T-cell (primary cell): Measurements from ENCODE around the gene TMEM131L. TPM values are rescaled to one million over a fixed set of nuclear protein-coding genes. Genes with fewer than 3 reads are reported as not detected.

Experiments used
- ATAC-seq, 4 experiments: fragments of 200-7000 bp in 3 of 4; fragments of 150-1000 bp in 1 of 4; cut with Tn5 transposase; replicated peaks in 1 of 4; 1 replicate in 3 of 4; 2 replicates in 1 of 4; pipeline ENCODE4 v1.10.0; 2021; ENCODE audit warnings: moderate library complexity in 3 of 4, mild to moderate bottlenecking in 2 of 4, moderate number of reproducible peaks in 1 of 4
- CTCF ChIA-PET, 2 donors: fragments of 300-600 bp; sonication (Branson Sonifier 250); formaldehyde crosslinking; loops; one replicate each; lab custom pipeline; 2022; ENCODE audit warnings: antibody characterized with exemption in 2 of 2; lab: Charles Lee
- POLR2A ChIA-PET, 2 donors: fragments of 300-600 bp; sonication (Branson Sonifier 250); formaldehyde crosslinking; loops; one replicate each; lab custom pipeline; 2022; ENCODE audit warnings: antibody characterized with exemption in 2 of 2; lab: Charles Lee
- DNase-seq, 35 experiments: peaks; one replicate each; pipeline versions ENCODE4 v3.0.0 to v3.0.0-alpha.2; 2013 to 2023
- H3K27ac ChIP-seq: one replicate; pipeline ENCODE4 v1.5.1; 2013; ENCODE audit warnings: low read length
- H3K27me3 ChIP-seq, 2 experiments: replicated peaks in 1 of 2; 1 replicate in 1 of 2; 2 replicates in 1 of 2; pipeline versions ENCODE4 v1.6.1 to v1.7.0; 2013; ENCODE audit warnings: low read length in 1 of 2, mixed read lengths in 1 of 2; ENCODE audit not compliant: control insufficient read depth in 2 of 2, insufficient read depth in 2 of 2; ENCODE audit errors: extremely low read depth in 1 of 2
- H3K36me3 ChIP-seq, 2 donors: 1 replicate in 1 of 2; 2 replicates in 1 of 2; pipeline versions ENCODE4 v1.6.1 to v1.7.0; 2013; ENCODE audit warnings: low read length in 1 of 2; ENCODE audit not compliant: control insufficient read depth in 2 of 2, insufficient read depth in 1 of 2; ENCODE audit errors: extremely low read depth in 1 of 2
- H3K4me1 ChIP-seq, 2 experiments: 1 replicate in 1 of 2; 2 replicates in 1 of 2; pipeline versions ENCODE4 v1.6.1 to v1.7.0; 2013; ENCODE audit warnings: low read length in 2 of 2, mixed read lengths in 1 of 2; ENCODE audit not compliant: insufficient read depth in 2 of 2, control insufficient read depth in 1 of 2; ENCODE audit errors: extremely low read depth in 1 of 2
- H3K4me3 ChIP-seq, 2 donors: 1 replicate in 1 of 2; 2 replicates in 1 of 2; pipeline versions ENCODE4 v1.5.1 to v1.7.0; 2013; ENCODE audit warnings: mild to moderate bottlenecking in 2 of 2, low read length in 1 of 2, moderate library complexity in 1 of 2; ENCODE audit not compliant: control insufficient read depth in 1 of 2; ENCODE audit errors: extremely low read depth in 1 of 2
- H3K9me3 ChIP-seq: 2 replicates; pipeline ENCODE4 v1.7.0; 2013
- H3K27ac Mint-ChIP-seq, 2 donors: one replicate each; pipeline ENCODE4 v1.8.0; 2020 to 2021; ENCODE audit warnings: mild to moderate bottlenecking in 2 of 2, mixed read lengths in 2 of 2
- H3K27me3 Mint-ChIP-seq, 2 donors: one replicate each; pipeline ENCODE4 v1.8.0; 2021 to 2022; ENCODE audit warnings: mixed read lengths in 2 of 2
- H3K36me3 Mint-ChIP-seq: one replicate; pipeline ENCODE4 v1.8.0; 2021; ENCODE audit warnings: mixed read lengths
- H3K4me1 Mint-ChIP-seq, 3 donors: one replicate each; pipeline ENCODE4 v1.8.0; 2020 to 2022; ENCODE audit warnings: mixed read lengths in 3 of 3, mild to moderate bottlenecking in 1 of 3
- H3K4me3 Mint-ChIP-seq, 3 donors: one replicate each; pipeline ENCODE4 v1.8.0; 2020 to 2022; ENCODE audit warnings: mild to moderate bottlenecking in 3 of 3, mixed read lengths in 3 of 3, moderate library complexity in 3 of 3
- H3K9me3 Mint-ChIP-seq, 3 donors: one replicate each; pipeline ENCODE4 v1.8.0; 2020 to 2022; ENCODE audit warnings: mixed read lengths in 3 of 3
- WGBS: methylation state at CpG from one replicate; pipeline ENCODE4 v1.1.5; 2013; ENCODE audit warnings: missing lambda C conversion rate; ENCODE audit not compliant: insufficient coverage; 5-methylcytosine and 5-hydroxymethylcytosine counted together
- total RNA-seq, 35 experiments: library from RNA in 6 of 35; stranded (reverse) in 6 of 35; fragments of 120-200 nt in 1 of 35; gene quantifications; one replicate each; pipeline versions ENCODE4 v1.2.1 to v1.2.4 and lab custom pipeline; 2013 to 2026

TMEM131L gene
- total RNA-seq, 5 donors from 2014 or later (not counting 1 experiment from before 2014, with no cell fraction given) = 60.7 to 115 (median 72.6) TPM

DNA sequence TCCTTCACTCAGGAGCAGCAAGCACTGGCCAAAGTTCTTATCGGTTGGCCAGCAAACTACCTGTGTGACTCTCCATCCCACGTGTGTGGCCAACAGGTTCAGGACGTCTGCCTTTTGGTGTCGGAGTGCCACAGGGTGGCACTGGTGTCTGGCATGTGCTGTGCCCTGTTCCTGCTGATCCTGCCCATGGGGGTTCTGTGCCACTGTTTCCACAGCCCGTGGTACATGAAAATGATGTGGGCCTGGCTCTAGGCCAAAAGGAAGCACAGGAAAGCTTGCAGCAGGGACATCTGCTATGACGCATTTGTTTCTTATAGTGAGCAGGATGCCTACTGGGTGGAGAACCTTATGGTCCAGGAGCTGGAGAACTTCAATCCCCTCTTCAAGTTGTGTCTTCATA is 213.3 kb downstream of the TMEM131L start:
- Mint-ChIP-seq H3K4me1 (peaks cover 8 to 9% (median 8%) of the 10 kb centered on the region in 3 donors), H3K4me3 (no peak overlapping the region), H3K27ac (no peak overlapping the region), H3K27me3 (peaks cover 19 to 20% of the 10 kb centered on the region in 2 donors), H3K9me3 (peaks cover 8 to 23% (median 19%) of the 10 kb centered on the region in 3 donors), H3K36me3 (peaks cover 15% of the 10 kb centered on the region)
- no peaks in the 10 kb centered on the region for H3K36me3 ChIP-seq
- ATAC-seq (no peak), DNase-seq (no peak)
- H3K9me3 ChIP-seq = no peaks in the 10 kb centered on the region
- no peak overlapping the region for H3K27ac ChIP-seq
- H3K4me1 ChIP-seq = peaks cover 0 to 11% of the 10 kb centered on the region in 2 experiments
- ChIA-PET POLR2A (no interaction called here), CTCF (no interaction called here)
- no peak overlapping the region for H3K4me3 ChIP-seq
- WGBS = 72% methylated on average over 5 of the region's 6 CpGs
- H3K27me3 ChIP-seq = peaks cover 0 to 22% of the 10 kb centered on the region in 2 experiments

DNA sequence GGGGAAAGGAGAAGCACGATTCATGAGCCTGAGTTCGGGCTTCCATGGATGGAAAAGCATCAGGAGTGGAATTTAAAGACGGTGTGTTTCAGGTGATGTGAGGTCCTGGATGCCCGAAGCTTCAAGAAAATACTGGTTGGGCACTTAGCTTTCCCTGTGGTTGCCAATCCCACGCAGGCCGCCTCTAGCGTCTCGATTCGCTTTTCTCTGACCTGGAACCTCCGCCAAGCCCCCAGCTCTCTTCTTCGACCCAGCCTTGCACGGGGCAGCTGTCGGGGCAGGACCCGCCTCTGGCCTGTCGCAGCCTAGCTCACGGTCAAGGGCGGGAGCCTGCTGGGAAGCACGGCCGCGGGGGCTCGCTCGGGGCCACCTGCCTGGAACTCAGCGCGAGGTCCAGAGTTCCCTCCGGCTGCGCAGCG is 217.6 kb downstream of the TMEM131L start:
- no peaks in the 10 kb centered on the region for H3K9me3 ChIP-seq
- no peaks in the 10 kb centered on the region for H3K36me3 ChIP-seq
- Mint-ChIP-seq H3K9me3 (peaks cover 0 to 16% (median 7%) of the 10 kb centered on the region in 3 donors), H3K4me1 (peaks cover 16 to 18% (median 16%) of the 10 kb centered on the region in 3 donors), H3K36me3 (peaks cover 10% of the 10 kb centered on the region), H3K4me3 (peak overlapping the region; percentile 72 to 85 (median 80)), H3K27me3 (peaks cover 18 to 23% of the 10 kb centered on the region in 2 donors), H3K27ac (no peak overlapping the region)
- no peak overlapping the region for H3K27ac ChIP-seq
- WGBS = 18% methylated on average over 27 of the region's 27 CpGs
- ATAC-seq (no peak), DNase-seq (no peak)
- H3K27me3 ChIP-seq = peaks cover 0 to 28% of the 10 kb centered on the region in 2 experiments
- peak overlapping the region; percentile 59 to 63 for H3K4me3 ChIP-seq
- peaks cover 0 to 16% of the 10 kb centered on the region in 2 experiments for H3K4me1 ChIP-seq
- ChIA-PET CTCF (interaction anchor here in 1 of 2 donors (1.0 kb wide), 1 partner anchor 51 kb away, joined by 5 read pairs; no protein-coding TSS in a partner anchor), POLR2A (interaction anchor here in 1 of 2 donors (0.6 kb wide), 1 partner anchor 71 kb away, joined by 3 read pairs; no protein-coding TSS in a partner anchor)

GRCh38 chr4:153684182-153684970 is 218.2 kb downstream of the TMEM131L start, which contains the start of gene TLR2:
TLR2 (plus strand) TSS chr4:153684280; CDS start chr4:153702908, 18,628 bp downstream.
- WGBS = under 1% methylated on average over 74 of the region's 75 CpGs
- peak within 1 kb of the TSS in 1 of 2 donors; percentile 7 for H3K27ac Mint-ChIP-seq
- peak within 1 kb of the TSS; percentile 81 to 88 (median 85) for H3K4me3 Mint-ChIP-seq
- Histone ChIP-seq H3K36me3 (no peaks in the 10 kb centered on the region), H3K27ac (no peak within 1 kb of the TSS), H3K9me3 (no peaks in the 10 kb centered on the region), H3K4me1 (peaks cover 0 to 16% of the 10 kb centered on the region in 2 experiments), H3K27me3 (peaks cover 0 to 26% of the 10 kb centered on the region in 2 experiments), H3K4me3 (peak within 1 kb of the TSS; percentile 59 to 63)
- ChIA-PET CTCF (interaction anchor here in 1 of 2 donors (1.0 kb wide), 1 partner anchor 50 kb away, joined by 5 read pairs; no protein-coding TSS in a partner anchor), POLR2A (no interaction called here)
- ATAC-seq (peak; percentile 80 to 93 (median 82)), DNase-seq (peak; percentile 25 to 78 (median 59))
- peaks cover 16 to 23% of the 10 kb centered on the region in 2 donors for H3K27me3 Mint-ChIP-seq
- peaks cover 16 to 18% (median 16%) of the 10 kb centered on the region in 3 donors for H3K4me1 Mint-ChIP-seq
- peaks cover 0 to 22% (median 12%) of the 10 kb centered on the region in 3 donors for H3K9me3 Mint-ChIP-seq
- peaks cover 16% of the 10 kb centered on the region for H3K36me3 Mint-ChIP-seq

- POLR2A ChIA-PET = no interaction called here
- Histone ChIP-seq H3K4me3 (peak overlapping the region; percentile 59 to 63), H3K36me3 (no peaks in the 10 kb centered on the region), H3K4me1 (peaks cover 0 to 16% of the 10 kb centered on the region in 2 experiments), H3K9me3 (no peaks in the 10 kb centered on the region), H3K27ac (no peak overlapping the region), H3K27me3 (peaks cover 0 to 24% of the 10 kb centered on the region in 2 experiments)
- Mint-ChIP-seq H3K4me3 (peak overlapping the region; percentile 81 to 88 (median 85)), H3K4me1 (peaks cover 16 to 18% (median 16%) of the 10 kb centered on the region in 3 donors), H3K9me3 (peaks cover 0 to 28% (median 16%) of the 10 kb centered on the region in 3 donors), H3K36me3 (peaks cover 22% of the 10 kb centered on the region), H3K27ac (no peak overlapping the region), H3K27me3 (peaks cover 16 to 23% of the 10 kb centered on the region in 2 donors)
- ATAC-seq = peak in 1 of 4 experiments; percentile 22
- peak in 3 of 35 experiments; percentile 1 to 11 (median 6) for DNase-seq
- WGBS = 10% methylated on average over 4 of the region's 9 CpGs
- CTCF ChIA-PET = no interaction called here
These were observed 218.8 kb downstream of the TMEM131L start for GRCh38 chr4:153684971-153685371.

Other genes with a start within 250 kb of the TMEM131L start
- gene MND1, start 121.7 kb upstream of the TMEM131L start, total RNA-seq = 1 to 10 TPM in 1 of 5 donors, under 1 TPM in 2, not detected in 2; 0.53 to 1.1 (median 0.70) TPM
- 1 to 10 TPM; 1.1 to 2.3 (median 1.9) TPM for gene TLR2, start 217.9 kb downstream of the TMEM131L start, total RNA-seq